ENCODE measurements around the gene CARF.
"Not testable (repeated sequence)": the region's sequence is repeated elsewhere in the genome, so short reads cannot be mapped to it uniquely, and the experiment has no call there.

CARF gene, protein sequence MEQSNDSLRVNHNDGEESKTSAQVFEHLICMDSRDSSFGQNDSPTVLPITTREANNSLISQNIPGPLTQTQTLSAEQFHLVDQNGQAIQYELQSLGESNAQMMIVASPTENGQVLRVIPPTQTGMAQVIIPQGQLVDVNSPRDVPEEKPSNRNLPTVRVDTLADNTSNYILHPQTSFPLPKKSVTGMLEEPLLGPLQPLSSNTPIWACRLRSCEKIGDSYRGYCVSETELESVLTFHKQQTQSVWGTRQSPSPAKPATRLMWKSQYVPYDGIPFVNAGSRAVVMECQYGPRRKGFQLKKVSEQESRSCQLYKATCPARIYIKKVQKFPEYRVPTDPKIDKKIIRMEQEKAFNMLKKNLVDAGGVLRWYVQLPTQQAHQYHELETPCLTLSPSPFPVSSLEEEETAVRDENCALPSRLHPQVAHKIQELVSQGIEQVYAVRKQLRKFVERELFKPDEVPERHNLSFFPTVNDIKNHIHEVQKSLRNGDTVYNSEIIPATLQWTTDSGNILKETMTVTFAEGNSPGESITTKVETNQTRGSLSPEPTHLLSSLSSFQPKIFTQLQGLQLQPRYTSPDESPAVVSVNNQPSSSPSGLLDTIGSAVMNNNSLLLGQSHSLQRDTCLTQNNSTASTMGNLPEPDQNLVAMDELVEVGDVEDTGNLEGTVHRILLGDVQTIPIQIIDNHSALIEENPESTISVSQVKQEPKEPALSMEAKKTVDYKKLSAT

DNA sequence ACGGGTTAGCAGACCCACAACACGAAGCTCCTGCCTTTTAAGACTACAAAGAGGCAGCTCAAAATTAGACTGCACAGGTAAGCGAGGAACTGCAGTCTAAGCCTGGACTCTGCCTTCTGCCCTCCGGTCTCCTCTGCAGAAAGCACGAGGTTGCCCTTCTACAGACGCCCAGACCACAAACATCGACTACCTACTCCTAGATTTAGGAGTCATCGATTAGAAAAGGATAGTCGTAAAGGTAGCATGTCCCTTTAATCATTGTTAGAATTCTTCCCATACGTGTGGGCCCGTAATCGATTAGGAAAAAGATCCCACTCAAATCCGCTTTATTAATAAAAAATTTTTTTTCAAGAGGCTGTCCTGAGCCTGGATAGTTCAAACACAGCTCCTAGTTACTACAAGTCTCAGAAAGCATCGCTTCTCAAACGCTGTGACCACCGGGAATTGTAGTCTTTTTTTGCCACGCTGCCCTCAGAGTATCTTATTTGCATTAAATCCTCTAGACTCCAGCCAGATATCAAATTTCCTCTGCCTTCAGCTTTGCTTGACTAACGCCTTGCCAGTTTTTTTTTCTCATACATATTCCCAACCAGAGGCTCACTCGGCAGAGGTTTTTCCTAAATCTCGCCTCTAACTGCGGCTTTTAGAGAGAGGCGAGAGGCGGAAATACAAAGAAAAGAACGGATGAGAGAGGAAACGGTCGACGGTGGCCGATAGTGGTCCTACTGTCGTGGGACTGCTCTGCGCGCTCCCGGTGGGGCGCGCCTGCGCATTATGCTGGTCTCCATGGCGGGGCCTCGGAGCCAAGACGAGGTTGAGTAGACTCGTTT lies at the start of gene CARF, which contains the start of gene WDR12:
TSS of gene CARF (plus strand) at position 764 of the 830 bp plus-strand sequence. CDS start 29,628 bp downstream, outside the sequence.
TSS of gene WDR12 (minus strand) at position 162 of the 830 bp plus-strand sequence. CDS start 197 bp downstream, outside the sequence.
- peak; percentile 88 for DNase-seq

DNA sequence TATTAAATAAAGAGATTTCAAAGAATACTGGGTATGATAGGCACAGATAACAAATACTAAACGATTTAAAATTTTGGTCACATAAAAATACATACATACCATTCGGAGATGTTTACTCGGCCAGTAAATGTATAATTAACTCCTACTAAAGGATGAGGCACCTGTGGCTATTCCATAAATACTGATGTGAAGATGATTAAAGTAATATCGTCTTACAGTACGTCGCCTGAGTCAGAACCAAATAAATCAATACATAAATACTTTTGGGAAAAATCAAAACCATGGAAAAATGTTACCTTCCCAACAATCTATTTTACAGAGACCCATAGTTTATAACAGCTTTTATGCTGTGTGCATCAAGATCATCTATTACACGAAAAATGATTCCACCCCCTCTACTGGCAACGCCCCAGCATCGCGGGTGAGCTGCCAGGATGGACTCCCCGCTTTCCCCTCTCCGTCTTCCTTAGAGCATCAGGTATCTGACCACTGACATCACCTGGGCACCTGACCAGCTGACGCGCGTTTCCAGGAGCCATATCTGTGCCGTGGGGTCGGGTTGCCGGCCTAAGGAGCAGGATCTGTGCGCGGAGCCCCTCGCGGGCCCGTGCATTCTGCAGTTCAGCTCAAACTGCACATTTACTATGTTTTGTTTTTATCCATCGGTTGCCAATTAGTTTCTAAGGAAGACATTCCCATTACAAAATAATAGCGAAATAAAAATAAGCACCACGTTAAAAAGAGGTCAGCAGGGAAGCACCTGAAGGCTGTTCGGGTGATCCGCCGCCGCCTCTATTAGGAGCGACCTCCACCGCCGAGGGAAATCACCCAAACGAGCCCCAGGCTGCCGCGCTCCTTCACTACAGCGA lies 41.4 kb upstream of the CARF start:
- peak; percentile 58 for DNase-seq

DNA sequence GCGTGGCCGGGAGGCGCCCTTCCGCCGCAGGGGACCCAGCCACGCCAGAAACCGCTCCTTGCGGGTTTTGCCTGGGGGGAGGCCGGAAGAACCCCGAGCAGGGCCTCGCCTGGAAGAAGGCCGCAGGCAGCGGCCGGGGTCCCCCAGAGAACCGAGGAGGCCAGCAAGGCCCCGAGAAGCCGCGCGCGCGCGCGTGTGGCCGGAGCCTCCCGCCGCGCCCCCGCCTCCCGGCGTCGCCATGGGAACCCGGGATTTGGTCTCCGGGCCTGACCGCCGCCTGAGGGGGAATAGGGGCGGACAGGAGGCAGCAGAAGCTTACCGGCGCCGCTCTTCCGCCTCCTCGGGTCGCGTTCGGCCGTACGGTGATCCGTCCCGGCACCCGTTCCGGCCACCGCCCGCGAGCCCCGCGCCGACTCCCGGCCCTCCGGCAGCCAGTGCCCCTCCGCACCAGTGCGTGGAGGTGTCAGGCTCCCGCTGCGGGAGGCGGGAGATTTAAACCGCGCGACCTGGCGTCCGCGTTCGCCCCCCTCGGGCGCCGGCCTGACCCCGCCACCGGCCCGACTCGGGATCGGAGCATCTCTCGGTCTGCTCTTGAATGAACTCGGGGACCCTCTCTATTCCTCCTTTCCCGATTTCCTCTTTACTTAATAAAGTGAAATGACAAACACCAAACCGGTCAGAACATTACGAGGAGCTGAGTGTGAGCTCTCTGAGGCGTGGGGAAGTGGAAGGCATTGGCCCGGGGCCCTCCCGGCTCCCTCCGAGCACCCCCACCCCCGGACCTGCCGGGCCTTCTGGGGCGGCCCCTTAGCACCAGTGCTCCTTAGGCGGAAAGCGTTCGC lies 40.6 kb upstream of the CARF start, which contains the start of gene ICA1L:
TSS of gene ICA1L (minus strand) at position 467 of the 842 bp plus-strand sequence. CDS start 42,757 bp downstream, outside the sequence.
- no peak for DNase-seq

DNA sequence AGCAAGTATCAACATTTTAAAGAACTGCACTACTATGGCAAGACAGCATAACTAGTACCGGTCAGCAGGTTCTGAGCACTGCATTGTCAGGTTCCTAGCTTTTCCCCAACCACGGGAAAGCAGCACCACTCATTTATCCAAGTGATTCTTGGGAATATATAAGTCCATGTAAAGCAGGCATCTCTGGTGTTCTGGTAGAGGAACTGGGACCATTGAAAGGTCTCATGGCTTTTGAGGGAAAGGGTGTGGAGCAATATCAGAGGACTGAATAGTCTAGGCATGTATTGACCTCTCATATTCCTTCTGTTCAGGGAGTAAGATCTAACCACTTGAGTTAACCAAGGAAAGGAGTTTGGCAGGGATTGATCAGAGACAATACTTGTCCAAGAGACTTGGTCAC lies 34.4 kb upstream of the CARF start:
- DNase-seq = no peak

DNA sequence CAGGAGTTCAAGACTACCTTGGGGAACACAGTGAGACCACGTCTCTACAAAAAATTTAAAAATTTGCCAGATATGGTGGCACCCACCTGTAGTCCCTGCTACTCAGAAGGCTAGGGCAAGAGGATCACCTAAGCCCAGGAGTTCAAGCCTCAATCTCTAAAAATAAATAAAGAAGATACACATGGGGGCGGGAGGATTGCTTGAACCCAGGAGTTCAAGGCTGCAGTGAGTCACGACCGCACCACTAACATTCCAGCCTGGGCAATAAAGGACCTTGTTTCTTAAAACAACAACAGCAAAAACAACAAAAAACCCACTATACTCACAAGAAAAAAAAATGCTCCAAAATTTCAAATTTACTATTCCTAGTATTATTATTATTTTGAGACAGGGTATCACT lies 30.5 kb upstream of the CARF start:
- DNase-seq = no peak

DNA sequence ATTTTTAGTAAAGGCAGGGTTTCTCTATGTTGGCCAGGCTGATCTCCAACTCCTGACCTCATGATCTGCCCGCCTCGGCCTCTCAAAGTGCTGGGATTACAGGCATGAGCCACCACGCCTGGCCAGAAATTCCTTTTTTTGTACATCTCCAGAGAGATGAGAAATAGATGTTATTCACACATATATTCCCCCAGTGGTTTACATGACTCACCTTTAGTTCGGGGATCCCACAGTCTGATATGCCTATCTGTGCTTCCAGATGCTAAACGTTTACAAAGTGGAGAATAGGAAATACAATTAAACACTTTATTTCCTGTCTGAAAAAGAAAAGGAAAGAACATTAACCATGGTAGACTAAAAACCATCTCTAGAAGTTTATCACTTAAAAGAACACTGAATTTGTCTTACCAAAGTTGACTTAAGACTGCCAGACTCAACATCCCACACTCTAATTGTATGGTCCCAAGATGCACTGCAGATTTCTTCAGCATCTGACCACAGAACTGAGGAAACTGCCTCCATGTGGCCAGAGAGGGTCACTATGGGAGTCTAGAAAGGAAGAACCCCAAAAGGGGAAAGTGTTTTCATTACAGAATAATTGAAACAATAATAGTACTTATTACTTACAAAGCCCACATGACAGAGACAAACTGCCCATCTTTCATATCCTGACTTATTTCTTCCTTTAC lies 27.9 kb upstream of the CARF start:
- DNase-seq = no peak

DNA sequence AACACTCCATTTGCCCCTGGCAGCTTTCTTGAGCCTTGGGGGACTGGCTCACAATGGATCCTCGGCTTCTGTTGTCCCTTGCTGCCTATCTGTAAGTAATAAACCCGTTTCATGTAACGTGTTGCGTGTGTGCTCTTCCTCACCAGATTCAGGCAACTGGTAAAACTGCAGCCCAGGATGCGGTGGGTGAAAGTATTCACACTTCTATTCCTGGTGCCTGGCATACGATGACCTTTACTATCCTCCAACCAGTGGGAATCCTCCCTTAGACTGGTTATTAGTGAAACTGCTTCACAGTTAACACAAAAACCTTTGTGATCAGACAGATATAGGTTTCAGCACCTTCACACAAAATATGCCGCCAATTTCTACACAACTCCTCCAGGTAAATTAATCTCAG lies 26.9 kb upstream of the CARF start:
- no peak for DNase-seq

DNA sequence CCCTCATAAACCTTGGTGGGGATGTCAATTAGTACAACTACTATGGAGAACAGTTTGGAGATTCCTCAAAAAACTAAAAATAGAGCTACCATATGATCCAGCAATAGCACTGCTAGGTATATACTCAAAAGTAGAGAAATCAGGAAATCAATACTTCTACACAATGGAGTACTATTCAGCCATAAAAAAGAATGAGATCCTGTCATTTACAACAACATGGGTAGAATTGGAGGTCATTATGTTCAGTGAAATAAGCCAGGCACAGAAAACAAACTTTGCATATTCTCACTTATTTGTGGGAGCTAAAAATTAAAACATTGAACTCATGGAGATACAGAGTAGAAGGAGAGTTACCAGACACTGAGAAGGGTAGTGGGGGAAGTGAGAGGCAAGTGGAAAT lies 6.6 kb upstream of the CARF start:
- not testable (repeated sequence) for DNase-seq

DNA sequence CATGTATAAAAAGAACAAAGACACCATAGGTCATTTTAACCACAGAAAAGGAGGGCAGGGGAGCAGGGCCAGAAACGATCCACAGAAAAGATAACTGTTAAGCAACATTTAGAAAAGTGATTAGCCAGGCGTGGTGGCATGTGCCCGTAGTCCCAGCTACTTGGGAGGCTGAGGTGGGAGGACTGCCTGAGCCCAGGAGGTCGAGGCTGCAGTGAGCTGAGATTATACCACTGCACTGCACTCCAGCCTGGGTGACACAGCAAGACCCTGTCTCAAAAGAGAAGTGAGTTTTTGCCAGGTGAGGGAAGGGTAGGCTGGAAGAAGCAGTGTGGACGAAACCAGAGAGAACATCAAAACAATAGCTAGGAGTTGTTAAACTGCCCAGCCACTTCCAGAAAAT lies 3.9 kb upstream of the CARF start:
- DNase-seq = no peak

DNA sequence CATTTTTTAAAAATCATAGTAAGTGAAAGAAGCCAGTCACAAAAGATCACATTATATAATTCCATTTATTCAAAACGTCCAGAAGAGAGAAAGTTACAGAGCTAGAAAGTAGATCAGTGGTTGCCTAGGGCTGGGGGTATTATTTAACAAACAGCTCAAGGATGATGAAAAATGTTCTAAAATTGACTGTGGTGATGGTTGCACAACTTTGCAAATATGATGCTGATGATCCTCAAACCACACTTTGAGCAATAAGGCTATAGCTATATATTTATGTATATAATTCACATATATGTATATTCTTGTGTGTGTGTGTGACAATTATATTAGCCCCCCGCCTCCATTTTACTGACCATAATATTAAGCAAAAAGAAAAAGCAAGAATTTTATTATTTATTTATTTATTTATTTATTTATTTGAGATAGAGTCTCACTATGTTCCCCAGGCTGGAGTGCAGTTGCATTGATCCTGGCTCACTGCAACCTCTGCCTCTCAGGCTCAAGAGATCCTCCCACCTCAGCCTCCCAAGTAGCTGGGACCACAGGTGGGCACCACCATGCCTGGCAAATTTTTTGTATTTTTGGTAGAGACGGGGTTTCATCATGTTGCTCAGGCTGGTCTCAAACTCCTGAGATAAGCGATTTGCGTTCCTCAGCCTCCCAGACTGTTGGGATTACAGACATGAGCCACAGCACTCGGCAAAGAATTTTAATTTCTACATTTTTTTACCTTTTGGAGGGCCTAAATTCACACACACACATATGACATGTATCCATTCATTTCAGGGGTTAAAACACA lies 2.5 kb upstream of the CARF start:
- DNase-seq = no peak

DNA sequence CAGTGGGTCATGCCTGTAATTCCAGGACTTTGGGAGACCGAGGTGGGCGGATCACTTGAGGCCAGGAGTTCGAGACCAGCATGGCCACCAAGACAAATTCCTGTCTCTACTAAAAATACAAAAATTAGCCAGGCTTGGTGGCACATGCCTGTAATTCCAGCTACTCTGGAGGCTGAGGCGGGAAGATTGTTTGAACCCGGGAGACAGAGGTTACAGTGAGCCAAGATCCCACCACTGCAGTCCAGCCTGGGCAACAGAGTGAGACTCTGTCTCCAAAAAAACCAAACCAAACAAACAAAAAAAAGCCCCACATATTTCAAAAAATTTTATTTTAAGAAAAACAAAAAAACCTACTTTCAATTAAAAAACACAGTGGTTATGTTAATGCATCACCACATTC lies 1.8 kb upstream of the CARF start:
- not testable (repeated sequence) for DNase-seq

DNA sequence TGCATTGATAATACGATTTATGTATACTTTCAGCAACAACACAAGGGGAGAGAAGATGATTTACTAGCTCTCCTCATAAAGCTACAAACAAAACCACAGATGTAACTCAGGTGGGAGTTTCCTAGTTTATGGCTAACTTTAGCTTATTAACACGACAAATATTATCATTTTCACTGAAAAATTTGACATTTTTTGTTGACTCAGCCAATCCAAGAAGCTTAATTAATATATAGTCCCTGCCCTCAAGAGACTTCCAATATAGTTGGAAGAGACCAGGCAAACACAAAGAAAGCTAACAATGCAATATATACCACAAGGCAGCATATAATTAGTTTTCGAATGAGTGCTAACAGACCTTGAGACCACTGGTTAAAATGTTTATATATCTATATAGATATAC lies 1.4 kb upstream of the CARF start:
- no peak for DNase-seq

DNA sequence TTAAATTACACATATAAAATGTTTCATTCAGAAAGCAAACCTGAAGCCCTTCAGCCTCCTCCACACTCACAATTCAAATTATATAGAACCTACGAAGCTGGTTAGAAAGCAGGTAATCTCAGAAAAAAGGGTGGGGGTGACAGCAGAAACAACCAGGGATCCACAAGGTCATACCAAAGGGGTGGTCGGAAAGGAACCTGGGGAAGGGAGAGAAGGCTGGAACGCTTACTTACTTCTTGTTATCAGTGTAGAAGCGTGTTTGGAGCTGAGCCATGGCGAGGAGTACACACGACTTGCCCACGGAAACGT lies 918 bp upstream of the CARF start:
- no peak for DNase-seq

DNA sequence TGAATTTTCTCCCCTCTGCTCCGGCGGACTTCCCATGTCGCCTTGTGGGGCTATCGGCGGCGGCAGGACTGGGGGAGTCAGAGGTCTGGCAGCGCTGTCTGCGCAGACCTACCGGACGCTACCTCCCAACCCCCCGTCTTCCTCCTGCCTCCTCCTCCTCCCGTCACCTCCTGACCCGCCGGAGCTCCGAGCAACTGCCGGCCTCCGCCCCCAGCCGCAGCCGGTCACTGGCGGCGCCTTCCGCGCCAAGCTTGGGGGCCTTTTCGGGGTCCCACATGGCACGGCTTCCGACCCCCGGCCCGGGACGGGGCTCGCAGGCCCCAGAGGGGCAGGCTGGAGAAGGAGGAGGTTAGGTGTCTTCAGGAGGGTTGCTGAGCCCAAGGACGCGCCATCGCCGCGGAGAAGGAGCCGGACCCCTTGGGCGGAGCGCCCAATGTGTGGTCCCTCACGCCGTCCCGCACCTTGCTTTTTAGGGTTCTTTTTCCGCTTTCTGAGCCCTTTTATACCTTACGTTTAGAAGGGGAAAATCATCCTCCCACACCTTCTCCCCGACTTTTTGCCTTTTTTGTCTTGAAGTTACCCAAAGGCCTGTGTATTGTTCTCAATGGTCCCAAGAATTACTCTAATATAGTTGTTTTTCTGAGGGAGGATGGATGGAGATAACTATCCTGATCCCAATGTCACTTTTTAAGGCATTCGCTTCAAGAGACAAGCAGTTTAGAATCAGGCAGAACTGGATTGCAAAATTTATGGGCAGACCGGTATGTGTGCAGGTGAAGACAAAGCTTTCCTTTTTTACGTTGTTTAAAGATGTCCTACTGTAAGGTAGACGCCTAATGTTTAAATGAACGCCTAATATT lies 497 bp downstream of the CARF start:
- DNase-seq = not testable (repeated sequence)

DNA sequence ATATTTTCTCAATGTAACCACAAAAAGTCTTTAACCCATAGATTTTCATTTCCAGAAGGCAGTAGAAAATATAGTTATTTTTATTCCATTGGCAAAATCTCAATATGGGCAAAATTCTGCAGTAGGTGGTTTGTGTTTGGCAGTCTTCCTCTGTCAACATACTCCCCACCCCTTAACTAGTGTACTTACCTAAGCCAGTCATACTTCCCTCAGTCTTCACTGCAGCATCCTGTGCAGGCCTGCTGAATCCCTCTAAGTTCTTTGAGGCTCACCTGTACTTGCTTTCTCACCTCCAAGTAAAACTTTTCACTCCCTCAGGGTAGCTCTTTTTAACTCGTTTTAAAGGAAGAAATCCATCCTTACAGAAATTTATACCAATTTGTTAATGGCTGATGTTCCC lies 6.8 kb downstream of the CARF start:
- no peak for DNase-seq

DNA sequence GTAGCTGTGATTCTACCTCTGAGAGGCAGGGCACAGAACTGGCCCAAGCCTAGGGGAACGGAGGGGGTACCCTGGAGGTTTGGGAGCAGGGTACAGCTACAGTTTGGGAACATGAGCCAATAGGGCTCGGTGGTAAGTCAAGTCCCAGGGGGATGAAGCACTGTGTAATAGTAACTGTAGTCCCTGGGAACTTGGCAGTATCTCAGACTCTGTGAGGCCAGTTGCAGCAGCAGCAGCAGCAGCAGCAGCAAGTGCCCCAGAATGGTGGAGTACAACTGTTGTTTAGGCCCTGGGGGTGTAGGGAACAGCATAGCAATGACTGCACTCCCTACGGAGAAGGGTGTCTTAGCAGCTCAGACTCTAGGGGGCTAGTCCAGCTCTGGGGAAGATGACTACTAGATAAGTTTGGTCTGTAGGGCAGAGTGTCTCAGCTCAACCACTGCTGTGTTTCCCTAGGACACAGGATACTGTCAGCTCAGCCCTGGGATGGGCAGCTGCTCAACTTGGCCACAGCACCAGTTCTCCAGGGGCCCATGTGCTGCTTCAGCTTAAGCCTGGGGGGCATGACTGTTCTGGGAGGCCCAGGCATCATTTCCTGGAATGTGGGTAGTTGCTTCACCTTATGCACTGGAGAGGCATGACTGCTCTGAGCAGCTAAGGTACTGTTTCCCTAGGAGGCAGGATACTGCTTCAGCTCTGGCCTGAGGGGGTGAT lies 20.5 kb downstream of the CARF start:
- DNase-seq = no peak

DNA sequence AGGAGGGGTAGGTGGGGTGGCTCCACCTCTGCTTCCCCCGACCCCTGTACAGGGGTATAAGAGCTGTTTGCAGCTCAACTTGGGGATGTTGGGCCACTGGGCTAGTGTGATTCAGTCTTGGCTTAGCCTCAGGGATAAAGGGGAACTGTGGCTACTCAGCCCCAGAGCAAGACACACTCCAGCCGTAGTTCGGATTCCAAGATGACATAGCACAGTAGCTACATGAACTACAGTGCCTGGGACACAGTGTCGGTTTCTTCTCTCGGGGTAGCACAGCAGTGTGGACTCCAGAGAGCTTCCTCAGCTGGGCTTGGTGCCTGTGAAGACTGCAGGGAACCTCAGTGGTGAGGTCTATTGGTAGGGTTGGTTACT lies 21.1 kb downstream of the CARF start:
- no peak for DNase-seq

DNA sequence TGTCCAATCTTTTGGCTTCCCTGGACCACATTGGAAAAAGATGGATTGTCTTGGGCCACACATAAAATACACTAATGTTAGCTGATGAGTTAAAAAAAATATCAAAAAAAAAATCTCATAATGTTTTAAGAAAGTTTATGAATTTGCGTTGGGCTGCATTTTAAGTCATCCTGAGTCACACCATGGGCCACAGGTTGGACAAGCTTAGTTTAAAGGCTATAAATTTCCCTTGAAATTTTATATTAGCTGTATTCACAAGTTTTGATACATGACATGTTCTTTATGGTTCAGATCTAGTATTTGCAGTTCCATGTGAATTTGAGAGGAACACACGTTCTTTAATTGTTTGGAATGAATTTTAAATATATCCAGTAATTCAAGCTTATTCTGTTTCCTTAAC lies 21.9 kb downstream of the CARF start:
- DNase-seq = no peak

All from NCI-H2081 treated with DMSO at 0.1 percent for 48 hours (cell line).